ENCODE data around the gene TMUB2.

GRCh38 chr17:44186307-44187130, at the start of gene TMUB2:
- TF ChIP-seq CTCF (conservative IDR thresholded peaks at IDR 0.05; ENCODE audit: low read length) (no peak), EZH2phosphoT487 (IDR thresholded peaks at IDR 0.05; ENCODE audit: borderline replicate concordance) (no peak)

Measured in Loucy (cell line).